CD4-positive, alpha-beta T cell treated with Interleukin-17A for 1 hour (primary cell): ENCODE results near the gene HBEGF.
"Not testable (repeated sequence)": the region's sequence is repeated elsewhere in the genome, so short reads cannot be mapped to it uniquely, and the experiment has no call there.

Experiments
- DNase-seq: peaks from one replicate; pipeline ENCODE4 v3.0.0-alpha.2; 2020

HBEGF gene

GRCh38 chr5:140360681-140361479 is 14.5 kb upstream of the HBEGF start:
- no peak for DNase-seq

- DNase-seq, result no peak
Observed at GRCh38 chr5:140360101-140360500, 13.7 kb upstream of the HBEGF start, which contains the start of gene SLC4A9. Gene SLC4A9, plus strand, starts transcription at chr5:140360194. Its CDS starts 43 bp downstream, at chr5:140360237.

GRCh38 chr5:140358738-140359310 is 12.4 kb upstream of the HBEGF start:
- no peak for DNase-seq

- peak; percentile 82 for DNase-seq
Observed at GRCh38 chr5:140357726-140358093, 11.3 kb upstream of the HBEGF start.

- no peak for DNase-seq
Observed at GRCh38 chr5:140356853-140357725, 10.7 kb upstream of the HBEGF start.

- DNase-seq, result no peak
Observed at GRCh38 chr5:140355546-140355945, 9.1 kb upstream of the HBEGF start.

- peak; percentile 87 for DNase-seq
Observed at GRCh38 chr5:140351609-140352334, 5.4 kb upstream of the HBEGF start.

- no peak for DNase-seq
Observed at GRCh38 chr5:140349244-140349643, 2.8 kb upstream of the HBEGF start.

GRCh38 chr5:140348104-140348503 is 1.7 kb upstream of the HBEGF start:
- DNase-seq, result no peak

GRCh38 chr5:140347360-140347759 is 957 bp upstream of the HBEGF start:
- no peak for DNase-seq

- no peak for DNase-seq
Observed at GRCh38 chr5:140345919-140346347, 470 bp downstream of the HBEGF start.

- DNase-seq, result no peak
Observed at GRCh38 chr5:140344683-140345423, 1.6 kb downstream of the HBEGF start.

GRCh38 chr5:140343849-140344248 is 2.6 kb downstream of the HBEGF start:
- not testable (repeated sequence) for DNase-seq

GRCh38 chr5:140342896-140343295 is 3.5 kb downstream of the HBEGF start:
- DNase-seq, result no peak

- peak; percentile 49 for DNase-seq
Observed at GRCh38 chr5:140342287-140342686, 4.1 kb downstream of the HBEGF start.

- DNase-seq, result no peak
Observed at GRCh38 chr5:140341591-140341990, 4.8 kb downstream of the HBEGF start.

- no peak for DNase-seq
Observed at GRCh38 chr5:140340605-140341121, 5.7 kb downstream of the HBEGF start.

- DNase-seq, result no peak
Observed at GRCh38 chr5:140339636-140340035, 6.8 kb downstream of the HBEGF start.

- DNase-seq, result no peak
Observed at GRCh38 chr5:140338908-140339307, 7.5 kb downstream of the HBEGF start.

- no peak for DNase-seq
Observed at GRCh38 chr5:140338336-140338735, 8.1 kb downstream of the HBEGF start.

GRCh38 chr5:140337880-140338279 is 8.5 kb downstream of the HBEGF start:
- DNase-seq, result no peak

- DNase-seq, result no peak
Observed at GRCh38 chr5:140336388-140336787, 10.0 kb downstream of the HBEGF start.
